HG02840 (cell line): Measurements from ENCODE around the gene IL19.
"Not testable (repeated sequence)": the region's sequence is repeated elsewhere in the genome, so short reads cannot be mapped to it uniquely, and the experiment has no call there.

Source experiments
- ATAC-seq: cut with Tn5 transposase; IDR thresholded peaks from one replicate; pipeline ENCODE4 v1.9.1; 2021; ENCODE audit warnings: mild to moderate bottlenecking, moderate library complexity, moderate number of reproducible peaks; ENCODE audit not compliant: unreplicated experiment, low FRiP score

IL19 gene

GRCh38 chr1:206772243-206772937 lies 1.8 kb downstream of the IL19 start, which contains the start of gene IL10:
Gene IL10, minus strand, starts transcription at chr1:206772494. Its CDS starts 59 bp downstream, at chr1:206772435.
- no peak for ATAC-seq

GRCh38 chr1:206774093-206774492 lies 3.5 kb downstream of the IL19 start:
- no peak for ATAC-seq

- ATAC-seq: no peak
Observed at GRCh38 chr1:206776229-206776628, 5.7 kb downstream of the IL19 start.

- no peak for ATAC-seq
Observed at GRCh38 chr1:206778031-206778430, 7.5 kb downstream of the IL19 start.

- ATAC-seq: not testable (repeated sequence)
Observed at GRCh38 chr1:206778911-206779310, 8.3 kb downstream of the IL19 start.

GRCh38 chr1:206779638-206780037 lies 9.1 kb downstream of the IL19 start:
- no peak for ATAC-seq

GRCh38 chr1:206782448-206782847 lies 11.9 kb downstream of the IL19 start:
- ATAC-seq: no peak

- ATAC-seq: no peak
Observed at GRCh38 chr1:206783506-206783905, 12.9 kb downstream of the IL19 start.

GRCh38 chr1:206784471-206784903 lies 13.9 kb downstream of the IL19 start:
- ATAC-seq: peak; percentile 48

- no peak for ATAC-seq
Observed at GRCh38 chr1:206785182-206785765, 14.7 kb downstream of the IL19 start.

GRCh38 chr1:206786212-206786886 lies 15.8 kb downstream of the IL19 start:
- ATAC-seq: no peak

GRCh38 chr1:206787891-206788290 lies 17.3 kb downstream of the IL19 start:
- ATAC-seq: no peak

GRCh38 chr1:206788487-206789050 lies 18.0 kb downstream of the IL19 start:
- no peak for ATAC-seq

GRCh38 chr1:206790502-206791250 lies 20.1 kb downstream of the IL19 start:
- ATAC-seq: no peak

GRCh38 chr1:206792939-206793607 lies 22.5 kb downstream of the IL19 start:
- no peak for ATAC-seq

- no peak for ATAC-seq
Observed at GRCh38 chr1:206793620-206794019, 23.0 kb downstream of the IL19 start.

GRCh38 chr1:206794294-206794908 lies 23.8 kb downstream of the IL19 start:
- no peak for ATAC-seq

- ATAC-seq: no peak
Observed at GRCh38 chr1:206796116-206796515, 25.5 kb downstream of the IL19 start.

- ATAC-seq: no peak
Observed at GRCh38 chr1:206796981-206797402, 26.4 kb downstream of the IL19 start.
